ENCODE data around the gene PDE4B.
"Not testable (repeated sequence)": the region's sequence is repeated elsewhere in the genome, so short reads cannot be mapped to it uniquely, and the experiment has no call there.

The PDE4B gene

DNA sequence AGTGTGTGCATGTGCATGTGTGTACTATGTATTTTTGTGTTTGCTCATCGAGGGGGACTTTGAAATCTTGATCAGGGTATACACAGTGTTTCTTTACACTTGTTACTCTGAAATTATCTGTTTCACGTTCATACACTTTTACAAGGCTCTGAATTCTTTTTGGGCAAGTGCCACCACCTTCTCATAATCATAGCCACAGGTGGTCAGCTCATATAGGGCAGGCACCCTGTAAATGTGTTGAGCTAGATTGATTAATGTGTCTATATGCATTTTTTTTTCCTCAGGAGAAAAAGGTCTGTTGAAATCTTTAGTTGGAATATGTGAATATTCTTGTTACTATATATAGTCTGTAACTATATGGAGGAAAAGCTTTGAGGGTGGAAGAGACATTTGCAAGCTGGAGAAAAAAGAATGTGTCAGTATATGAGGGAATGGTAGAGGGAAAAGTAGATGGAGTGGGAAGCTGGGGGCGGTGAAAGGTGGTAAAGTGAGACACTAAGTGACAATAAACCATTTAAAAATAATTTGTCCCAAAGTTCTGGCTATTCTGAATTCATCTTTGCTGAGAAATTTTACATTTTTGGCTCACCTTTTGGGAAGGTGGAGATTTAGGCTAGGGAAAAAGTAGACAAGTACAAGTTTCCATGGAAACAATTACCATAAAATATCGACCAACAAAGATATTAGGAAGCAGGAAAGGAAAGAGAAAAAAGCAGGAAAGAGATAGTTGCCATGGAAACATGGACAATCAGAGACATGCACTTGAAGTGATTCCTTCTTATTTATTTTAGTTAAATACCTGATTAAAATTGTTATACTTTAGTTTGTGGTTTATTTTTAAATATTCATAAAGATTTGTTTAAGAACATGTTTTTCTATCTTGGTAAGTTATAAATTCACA is 277.5 kb downstream of the PDE4B start:
- DNase-seq = no peak

DNA sequence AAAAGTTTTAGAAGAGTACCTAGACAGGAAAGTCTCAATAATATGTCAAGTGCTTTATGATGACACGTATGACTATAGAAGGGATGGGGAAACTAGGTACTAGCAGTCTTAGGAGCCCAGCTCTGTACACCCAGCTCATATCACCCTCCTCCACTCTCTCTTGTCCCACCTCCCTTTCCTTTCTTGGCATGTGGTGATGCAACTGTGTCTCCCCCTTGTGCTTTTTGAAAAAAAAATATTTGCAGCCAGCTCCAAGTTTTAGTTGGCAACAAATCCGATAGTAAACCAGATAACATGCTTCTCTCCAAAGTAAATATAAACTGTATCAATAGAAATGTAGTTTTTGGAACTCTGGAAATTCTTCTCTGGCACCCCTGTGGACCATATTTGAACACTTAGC is 280.7 kb downstream of the PDE4B start:
- DNase-seq = no peak

DNA sequence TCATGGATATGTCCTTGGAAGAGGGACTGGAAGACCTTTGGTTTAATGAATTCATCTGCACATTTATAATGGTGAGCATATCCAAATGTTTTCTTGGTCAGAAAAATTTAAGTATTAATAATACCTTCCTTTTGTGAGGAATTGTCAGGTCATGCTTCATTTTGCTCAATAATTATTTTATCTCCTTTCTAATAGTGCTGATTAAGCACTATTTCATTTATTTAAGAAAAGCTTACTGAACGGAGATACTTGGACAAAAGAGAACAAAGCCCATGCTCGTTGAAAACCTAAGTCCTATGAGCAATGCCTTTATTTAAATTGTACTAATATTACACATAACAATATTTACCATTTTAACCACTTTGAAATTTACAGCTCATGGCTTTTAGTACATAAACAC is 281.5 kb downstream of the PDE4B start:
- no peak for DNase-seq

DNA sequence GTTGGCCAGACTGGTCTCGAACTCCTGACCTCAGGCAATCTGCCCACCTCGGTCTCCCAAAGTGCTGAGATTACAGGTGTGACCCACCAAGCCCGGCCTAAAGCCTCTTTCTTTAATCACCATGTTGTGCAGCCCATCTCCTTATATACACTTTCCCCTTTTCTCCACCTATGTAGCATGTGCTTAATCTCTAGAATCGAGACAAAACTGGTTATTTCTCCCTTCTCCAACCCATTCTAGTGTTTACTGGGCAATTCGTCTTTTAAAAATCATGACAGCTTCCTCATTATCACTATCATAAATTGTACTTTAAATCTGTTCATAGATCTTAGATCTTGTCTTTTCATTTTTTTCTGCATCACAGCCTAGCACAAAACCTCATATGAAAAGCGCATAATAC is 285.7 kb downstream of the PDE4B start:
- DNase-seq = no peak

DNA sequence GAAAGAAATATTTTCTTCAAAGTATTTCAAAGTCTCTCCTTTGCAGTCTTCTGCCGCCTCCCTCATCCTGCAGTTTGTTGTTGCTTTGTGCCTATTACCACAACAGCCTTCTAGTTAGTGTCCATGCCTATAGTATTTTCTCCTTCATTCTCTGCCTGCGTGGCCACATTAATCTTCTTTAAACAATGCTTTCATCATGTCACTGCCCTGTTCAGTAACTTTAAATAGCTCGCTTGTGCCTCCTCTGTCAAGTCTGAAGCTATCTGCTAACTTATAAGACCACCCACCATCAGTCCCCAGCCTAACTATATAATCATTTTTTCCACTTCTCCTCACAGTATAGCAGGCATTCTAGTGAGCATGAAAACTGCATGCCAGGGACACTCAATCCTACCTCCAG is 290.3 kb downstream of the PDE4B start:
- no peak for DNase-seq

DNA sequence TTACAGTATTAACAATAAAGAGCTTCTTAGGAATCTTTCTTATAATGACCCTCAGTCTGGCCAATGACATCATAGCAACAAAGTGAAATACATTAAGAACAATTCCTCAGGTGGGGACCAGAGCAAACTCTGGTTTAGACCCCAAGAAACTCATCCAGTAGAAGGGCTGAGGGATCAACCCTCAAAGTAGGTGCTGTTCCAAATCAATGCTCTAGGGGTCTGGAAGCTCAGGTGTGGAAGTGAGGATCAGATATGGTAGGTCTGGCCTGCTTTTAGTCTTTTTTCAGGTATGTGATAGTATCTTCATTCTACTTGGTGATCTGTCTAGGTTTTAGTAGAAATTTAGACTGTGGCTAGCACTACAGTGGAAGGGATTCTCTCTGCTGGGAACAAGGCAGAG is 291.7 kb downstream of the PDE4B start:
- DNase-seq = no peak

DNA sequence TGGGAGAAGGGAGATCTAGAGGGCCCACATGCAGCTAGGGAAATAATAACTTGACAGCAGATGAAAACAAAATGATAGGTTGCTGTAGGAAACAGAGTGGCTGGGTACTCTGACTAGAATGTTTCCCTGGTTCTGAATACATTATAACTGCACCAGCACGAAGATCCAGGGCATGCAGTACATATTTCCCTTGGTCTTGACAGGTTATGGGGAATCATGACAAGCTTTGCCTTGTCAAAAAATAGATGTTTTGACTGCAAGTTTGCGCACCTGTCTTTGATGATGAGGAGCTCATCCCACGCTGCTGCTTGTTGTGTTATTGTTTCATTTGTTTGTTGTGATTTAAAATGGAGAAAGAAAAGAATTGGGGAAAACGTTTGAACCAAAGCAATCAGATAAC is 292.9 kb downstream of the PDE4B start:
- DNase-seq = no peak

DNA sequence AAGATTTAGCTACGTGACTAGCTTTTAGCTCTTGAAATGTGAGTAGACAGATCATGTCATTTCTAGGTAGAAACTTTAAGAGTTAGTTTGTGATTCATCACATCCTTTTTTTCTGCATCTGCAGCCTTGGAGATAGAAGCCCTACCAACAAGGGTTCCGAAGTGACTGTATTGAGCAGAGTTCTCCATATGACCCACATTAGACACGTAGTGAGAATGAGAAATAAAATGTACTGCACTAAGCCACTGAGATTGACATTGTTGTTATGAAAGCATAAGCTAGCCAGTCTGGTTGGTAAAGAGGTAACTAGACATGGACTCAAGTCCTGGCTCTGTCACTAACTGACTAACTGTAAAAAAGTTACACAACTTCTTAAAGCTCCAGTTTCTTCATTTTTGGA is 296.1 kb downstream of the PDE4B start:
- no peak for DNase-seq

DNA sequence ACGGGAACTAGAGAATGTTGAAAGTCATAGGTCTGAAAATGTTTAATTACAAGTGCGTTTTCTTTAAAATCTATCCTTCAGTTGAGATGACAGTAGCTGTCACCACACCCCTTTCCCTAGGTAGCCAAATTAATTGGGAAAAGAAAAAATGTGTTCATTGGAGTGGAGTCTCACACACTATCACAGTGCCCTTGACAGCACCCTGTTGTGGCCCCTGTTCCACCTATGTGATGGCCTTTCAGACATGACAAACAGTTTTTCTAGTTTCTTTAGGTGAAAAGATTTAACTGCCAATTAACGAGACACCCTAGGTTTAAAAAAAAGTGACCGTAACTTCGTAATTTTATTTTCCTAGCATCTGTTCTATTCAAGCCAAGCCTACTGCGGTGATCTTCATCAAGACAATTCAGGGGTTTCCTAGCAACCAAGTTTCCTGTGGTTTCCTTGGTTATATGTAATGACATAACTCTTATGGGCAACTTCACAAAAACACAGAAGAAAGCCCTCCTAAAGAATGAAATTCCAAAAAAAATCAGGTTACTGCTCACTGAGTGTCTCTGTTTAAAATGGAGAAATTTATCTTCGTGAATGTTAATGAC is 298.3 kb downstream of the PDE4B start:
- DNase-seq = no peak

DNA sequence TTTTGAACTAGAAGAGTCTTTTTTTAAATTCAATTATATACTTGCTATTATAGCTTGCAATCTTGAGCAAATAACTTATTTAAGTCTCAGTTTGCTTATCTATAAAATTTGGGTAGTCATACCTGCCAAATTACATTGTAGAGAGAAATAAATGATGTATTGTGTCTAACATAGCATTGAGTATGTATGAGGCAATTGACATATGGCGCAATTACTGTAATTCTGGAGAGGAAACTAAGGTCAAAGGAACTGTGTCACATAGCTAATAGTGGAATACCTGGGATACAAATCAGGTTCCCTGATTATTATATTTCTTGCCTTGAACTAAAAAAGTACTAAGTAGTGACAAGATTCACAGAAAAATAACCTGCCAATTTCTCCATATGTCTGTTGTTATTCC is 302.5 kb downstream of the PDE4B start:
- no peak for DNase-seq

DNA sequence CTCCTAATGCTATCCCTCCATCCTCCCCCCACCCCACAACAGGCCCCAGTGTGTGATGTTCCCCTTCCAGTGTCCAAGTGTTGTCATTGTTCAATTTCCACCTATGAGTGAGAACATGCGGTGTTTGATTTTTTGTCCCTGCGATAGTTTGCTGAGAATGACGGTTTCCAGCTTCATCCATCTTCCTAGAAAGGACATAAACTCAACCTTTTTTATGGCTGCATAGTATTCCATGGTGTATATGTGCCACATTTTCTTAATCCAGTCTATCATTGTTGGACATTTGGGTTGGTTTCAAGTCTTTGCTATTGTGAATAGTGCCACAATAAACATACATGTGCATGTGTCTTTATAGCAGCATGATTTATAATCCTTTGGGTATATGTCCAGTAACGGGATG is 308.3 kb downstream of the PDE4B start:
- DNase-seq = not testable (repeated sequence)

DNA sequence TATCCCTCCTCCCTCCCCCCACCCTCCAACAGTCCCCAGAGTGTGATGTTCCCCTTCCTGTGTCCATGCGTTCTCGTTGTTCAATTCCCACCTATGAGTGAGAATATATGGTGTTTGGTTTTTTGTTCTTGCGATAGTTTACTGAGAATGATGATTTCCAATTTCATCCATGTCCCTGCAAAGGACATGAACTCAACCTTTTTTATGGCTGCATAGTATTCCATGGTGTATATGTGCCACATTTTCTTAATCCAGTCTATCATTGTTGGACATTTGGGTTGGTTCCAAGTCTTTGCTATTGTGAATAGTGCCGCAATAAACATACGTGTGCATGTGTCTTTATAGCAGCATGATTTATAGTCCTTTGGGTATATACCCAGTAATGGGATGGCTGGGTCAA is 311.4 kb downstream of the PDE4B start:
- DNase-seq = not testable (repeated sequence)

DNA sequence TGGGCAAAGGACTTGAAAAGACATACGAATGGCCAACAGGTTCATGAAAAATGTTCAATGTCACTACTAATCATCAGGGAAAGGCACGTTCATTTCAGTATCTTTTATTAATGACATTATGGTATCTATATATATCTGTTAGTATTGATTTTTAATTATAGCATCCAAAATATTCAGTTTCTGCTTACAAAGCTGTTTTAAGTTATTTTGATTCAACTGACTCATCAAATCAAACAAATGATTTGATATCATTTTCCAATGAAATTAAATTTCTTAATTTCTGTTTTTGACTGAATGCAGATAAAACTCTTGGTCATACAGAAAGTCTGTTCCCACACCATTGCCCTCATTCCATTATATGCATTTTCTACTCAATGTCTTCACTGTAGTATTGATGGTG is 315.9 kb downstream of the PDE4B start:
- DNase-seq = no peak

DNA sequence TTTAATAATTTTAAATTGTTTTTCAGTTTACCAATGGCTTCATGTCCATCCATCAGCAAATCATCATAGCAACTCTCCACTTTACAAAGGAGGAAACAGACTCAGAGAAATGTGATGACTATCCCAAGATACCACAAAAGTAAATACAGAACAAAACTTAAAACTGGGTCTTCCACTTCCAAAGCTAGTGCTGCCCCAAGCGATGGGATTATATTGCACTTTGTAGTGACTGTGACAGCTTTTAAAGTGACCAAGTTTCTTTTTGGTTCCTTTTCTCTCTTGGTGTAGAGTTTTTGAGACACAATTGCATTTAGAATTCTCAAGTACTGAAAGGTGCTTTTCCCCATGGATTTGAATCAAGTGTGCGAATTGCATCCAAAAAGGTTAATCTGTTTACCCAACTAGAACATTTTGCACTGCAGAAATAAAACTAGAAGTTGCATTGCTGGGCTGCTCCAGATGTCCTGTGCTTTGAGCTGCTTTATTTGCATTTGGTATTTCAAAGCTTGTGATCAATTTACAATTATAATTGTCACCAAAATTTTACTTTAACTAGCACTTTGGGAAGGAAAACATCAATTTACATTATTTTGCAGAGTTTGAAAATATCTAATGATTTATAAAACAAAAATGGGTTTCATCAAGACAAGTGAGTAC is 320.2 kb downstream of the PDE4B start:
- DNase-seq = no peak

DNA sequence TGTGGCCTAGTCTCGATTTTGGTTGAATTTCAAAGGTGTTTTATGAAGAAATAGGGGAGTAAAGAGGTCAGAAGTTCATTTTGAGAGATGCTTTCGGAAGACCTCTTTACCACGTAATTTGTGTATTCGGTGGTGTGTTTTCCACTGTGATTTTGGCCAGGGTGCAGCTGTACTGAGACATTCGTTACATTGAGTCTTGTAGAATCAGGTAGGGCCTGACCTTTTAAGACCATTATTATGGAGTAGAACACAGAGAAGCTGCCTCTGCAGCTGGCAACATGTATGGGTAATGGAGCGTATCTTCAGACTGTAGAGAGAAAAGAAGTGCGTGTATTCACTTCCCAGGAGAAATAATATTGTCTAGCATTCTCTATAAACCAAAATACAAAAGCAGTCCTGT is 326.5 kb downstream of the PDE4B start:
- DNase-seq = no peak

DNA sequence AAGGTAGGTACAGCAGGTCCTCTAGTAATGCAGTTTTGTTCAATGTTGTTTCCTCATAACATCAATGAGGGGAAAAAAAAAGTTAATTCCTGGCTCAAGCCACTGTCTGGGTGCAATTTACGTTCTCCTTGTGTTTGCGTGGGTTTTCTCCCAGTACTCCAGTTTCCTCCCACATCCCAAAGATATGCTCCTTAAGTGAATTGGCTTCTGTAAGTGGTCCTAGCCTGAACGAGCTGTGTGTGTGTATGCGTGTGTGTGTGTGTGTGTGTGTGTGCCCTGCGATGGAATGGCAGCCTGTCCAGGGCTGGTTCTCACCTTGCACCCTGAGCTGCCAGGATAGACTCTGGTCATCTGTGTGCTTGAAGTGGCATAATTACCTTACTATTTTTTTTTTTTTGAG is 332.0 kb downstream of the PDE4B start:
- no peak for DNase-seq

DNA sequence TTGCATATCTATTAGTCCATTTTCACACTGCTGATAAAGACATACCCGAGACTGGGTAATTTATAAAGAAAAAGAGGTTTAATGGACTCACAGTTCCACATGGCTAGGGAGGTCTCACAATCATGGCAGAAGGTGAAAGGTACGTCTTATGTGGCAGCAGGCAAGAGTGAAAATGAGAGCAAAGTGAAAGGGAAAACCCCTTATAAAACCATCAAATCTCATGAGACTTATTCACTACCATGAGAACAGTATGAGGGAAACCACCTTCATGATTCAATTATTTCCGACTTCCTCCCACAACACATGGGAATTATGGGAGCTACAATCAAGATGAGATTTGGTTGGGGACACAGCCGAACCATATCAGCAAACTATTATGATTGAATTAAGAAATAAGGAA is 335.9 kb downstream of the PDE4B start:
- not testable (repeated sequence) for DNase-seq

DNA sequence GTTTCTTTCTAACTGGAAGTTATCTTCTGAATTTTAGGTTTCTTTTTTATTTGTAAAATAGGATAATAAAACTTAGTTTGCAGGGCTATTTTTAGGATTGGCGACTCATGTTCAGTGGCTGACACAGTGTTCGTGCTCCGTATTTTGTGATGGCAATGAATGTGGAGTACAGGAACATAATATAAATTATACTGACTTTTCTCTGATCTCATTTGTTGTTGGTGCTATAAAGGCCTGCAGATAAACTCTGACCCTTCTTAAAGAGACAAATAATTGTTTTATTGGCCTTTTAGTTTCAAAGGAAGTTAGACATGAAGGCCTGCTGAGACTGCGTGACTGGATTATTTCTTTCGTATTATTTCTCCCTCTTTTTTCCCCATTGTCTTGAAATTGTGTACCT is 339.6 kb downstream of the PDE4B start:
- no peak for DNase-seq

DNA sequence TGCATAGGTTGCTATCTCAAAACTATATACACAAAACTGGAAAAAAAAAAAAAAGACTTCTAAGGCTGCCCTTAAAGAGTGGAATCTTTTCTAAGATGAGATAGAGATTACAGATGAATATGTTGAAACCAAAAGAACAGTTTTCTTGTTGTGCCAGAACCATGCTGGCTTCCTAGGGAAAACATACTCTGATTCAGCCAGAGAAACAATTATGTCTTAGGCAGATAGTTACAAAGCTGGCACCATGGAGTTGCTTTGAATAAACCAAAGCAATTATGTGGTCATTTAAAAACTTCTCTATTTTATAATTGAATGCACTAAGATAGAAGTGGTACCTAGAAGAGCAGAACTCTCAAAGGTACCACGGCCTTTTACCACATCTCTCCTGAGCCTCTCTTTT is 341.3 kb downstream of the PDE4B start:
- no peak for DNase-seq

DNA sequence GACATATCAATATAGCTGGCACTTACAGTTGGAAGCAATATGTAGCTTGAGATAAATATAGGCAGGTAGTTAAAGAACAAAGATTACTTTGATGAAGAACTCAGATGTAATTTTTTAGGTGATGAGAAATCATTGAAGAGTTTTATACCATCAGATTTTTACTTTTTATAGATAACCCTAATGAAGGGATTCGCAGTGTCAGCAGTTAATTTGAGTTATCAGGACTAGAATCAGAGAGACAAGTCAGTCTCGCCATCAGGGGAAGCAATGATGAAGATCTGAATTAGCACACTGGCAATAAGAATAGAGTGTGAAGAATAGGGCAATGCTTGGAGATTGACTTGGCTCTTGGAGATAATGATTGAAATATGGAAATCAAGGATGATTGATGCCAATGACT is 342.5 kb downstream of the PDE4B start:
- no peak for DNase-seq

DNA sequence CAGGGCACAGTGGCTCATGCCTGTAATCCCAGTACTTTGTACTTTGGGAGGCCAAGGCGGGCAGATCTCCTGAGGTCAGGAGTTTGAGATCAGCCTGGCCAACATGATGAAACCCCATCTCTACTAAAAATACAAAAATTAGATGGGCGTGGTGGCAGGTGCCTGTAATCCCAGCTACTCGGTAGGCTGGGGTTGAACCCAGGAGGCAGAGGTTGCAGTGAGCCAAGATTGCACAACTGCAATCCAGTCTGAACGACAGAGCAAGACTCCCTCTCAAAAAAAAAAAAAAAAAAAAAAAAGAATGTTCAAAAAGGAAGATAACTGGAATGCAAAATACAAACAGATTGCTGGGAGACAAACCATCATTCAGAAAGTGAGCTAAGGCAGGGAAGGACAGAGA is 343.7 kb downstream of the PDE4B start:
- not testable (repeated sequence) for DNase-seq

DNA sequence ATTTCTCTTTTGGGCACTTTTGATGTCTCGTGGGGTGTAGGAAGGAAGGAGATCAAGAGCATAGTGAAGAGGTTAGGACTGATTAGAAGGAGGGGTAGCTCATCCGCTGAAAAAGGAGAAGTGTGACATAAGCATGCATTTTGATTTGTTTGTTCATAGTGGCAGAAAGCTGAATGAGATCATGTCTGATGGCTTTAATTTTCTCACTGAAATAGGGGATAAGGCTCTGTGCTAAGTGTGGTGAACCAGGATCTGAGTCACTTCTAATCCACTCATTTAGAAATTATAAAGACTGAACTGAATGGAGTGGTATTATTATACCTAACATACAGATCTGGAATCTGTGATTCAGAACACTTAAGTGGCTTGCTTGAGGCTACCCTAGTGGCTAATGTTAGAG is 344.5 kb downstream of the PDE4B start:
- DNase-seq = no peak

DNA sequence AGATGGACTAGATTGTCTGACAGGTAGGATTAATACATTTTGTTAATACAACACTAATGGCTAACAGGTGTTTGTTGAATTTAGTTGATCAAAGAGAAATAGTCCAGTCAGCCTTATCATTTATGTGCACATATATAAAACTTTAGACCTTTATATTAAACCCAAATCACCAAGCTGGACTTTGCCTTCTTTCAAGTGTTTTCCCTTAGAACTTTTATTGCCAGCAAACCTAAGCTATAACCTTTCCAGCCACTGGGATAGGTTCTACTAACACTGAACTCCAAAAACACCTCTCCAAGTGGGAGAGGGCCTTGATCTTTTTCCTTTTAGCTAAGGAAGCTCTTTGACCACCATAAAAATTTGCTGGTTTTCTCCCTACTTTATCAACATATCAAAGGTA is 345.9 kb downstream of the PDE4B start:
- no peak for DNase-seq

DNA sequence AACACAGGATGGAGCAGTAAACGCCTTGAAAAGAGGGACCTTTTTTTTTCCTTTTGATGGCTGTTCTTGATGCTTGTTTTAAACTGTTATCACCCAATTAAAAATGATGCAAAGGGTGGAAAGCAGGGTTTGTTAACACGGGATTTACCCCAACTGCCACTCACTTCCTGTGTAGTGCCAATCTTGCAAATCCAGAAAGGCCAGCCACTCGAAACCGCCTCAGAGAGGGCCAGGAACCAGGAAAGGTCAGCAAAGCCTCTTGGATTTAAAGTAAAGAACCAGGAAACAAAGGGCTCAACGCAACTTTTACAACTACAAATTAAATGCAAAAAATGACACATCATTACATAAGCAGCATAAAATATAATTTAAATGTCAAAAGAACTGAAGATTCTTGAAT is 347.4 kb downstream of the PDE4B start:
- DNase-seq = no peak

Measured in T-helper 9 cell (primary cell).